NCI-H1092 treated with DMSO at 0.1 percent for 48 hours (cell line): ENCODE measurements around the gene SLC35F4.
"Not testable (repeated sequence)": the region's sequence is repeated elsewhere in the genome, so short reads cannot be mapped to it uniquely, and the experiment has no call there.

Experiments used
- DNase-seq: peaks from one replicate; lab custom pipeline; 2025; lab: John Stamatoyannopoulos, UW

Gene SLC35F4

GRCh38 chr14:57725399-57726077 lies 140.4 kb downstream of the SLC35F4 start:
- no peak for DNase-seq

DNA sequence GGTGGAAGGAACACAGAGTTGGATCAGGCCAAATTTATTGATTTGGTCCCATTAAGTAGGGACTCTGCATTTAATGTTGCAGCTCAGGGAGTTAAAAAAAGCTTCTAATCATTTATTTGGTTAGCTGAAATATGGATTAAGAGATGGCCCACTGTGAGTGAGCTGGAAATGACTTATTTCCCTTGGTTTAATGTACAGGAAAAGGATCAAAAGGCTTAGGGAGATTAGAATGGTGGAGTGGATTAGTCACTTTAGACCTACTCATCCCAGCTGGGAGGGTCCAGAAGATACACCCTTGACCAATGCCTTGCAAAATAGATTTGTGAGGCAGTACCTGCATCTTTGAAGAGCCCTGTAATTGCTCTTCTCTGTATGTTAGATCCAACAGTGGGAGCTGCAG lies 143.8 kb downstream of the SLC35F4 start:
- not testable (repeated sequence) for DNase-seq

GRCh38 chr14:57714487-57714931 lies 151.4 kb downstream of the SLC35F4 start:
- no peak for DNase-seq

- DNase-seq, result no peak
Observed at GRCh38 chr14:57712698-57713097, 153.2 kb downstream of the SLC35F4 start.

- no peak for DNase-seq
Observed at GRCh38 chr14:57712102-57712501, 153.8 kb downstream of the SLC35F4 start.

- no peak for DNase-seq
Observed at GRCh38 chr14:57709909-57710308, 156.0 kb downstream of the SLC35F4 start.

- not testable (repeated sequence) for DNase-seq
Observed at GRCh38 chr14:57709086-57709485, 156.8 kb downstream of the SLC35F4 start.

GRCh38 chr14:57707219-57707618 lies 158.7 kb downstream of the SLC35F4 start:
- DNase-seq, result no peak

DNA sequence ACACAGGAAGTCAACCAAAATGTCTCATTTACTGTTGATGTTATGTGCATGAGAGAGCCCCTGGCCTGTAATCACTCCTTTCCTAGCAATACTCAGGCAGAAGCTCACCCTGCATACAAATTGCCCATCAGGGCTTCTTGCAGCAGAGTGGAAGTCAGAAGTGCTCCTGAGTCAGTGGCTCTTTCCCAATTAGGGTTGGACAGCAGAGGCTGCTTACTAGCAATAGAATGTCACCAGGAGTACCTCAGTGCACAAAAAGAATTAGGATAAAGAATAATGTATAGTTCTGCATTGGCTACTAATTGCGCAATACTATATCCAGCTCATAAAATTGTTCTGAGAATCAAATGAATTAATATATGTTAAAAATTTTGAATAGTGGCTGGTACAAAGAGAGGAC lies 161.1 kb downstream of the SLC35F4 start:
- DNase-seq, result no peak

GRCh38 chr14:57699947-57700346 lies 165.9 kb downstream of the SLC35F4 start:
- DNase-seq, result no peak

DNA sequence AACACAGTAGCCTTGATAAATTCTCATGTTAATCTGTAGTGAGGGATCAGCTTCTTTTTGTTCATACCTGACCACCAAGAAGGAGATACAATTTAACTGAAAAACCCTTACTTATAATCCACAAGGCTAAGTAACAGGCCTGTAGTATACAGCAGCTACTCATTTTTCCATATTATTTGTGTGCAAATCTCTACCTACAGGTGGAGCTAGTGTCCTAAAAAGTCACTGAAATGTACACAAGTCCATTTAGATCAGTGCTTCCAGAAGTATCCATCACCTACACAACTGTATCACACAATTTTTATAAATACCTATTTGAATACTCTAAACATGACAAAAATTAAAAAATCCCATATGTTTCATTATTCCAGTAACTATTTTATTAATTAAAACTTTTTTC lies 173.2 kb downstream of the SLC35F4 start:
- peak; percentile 34 for DNase-seq

- DNase-seq, result peak; percentile 82
Observed at GRCh38 chr14:57687416-57687815, 178.5 kb downstream of the SLC35F4 start.

- DNase-seq, result peak; percentile 90
Observed at GRCh38 chr14:57686304-57686703, 179.6 kb downstream of the SLC35F4 start.

GRCh38 chr14:57671021-57671420 lies 194.9 kb downstream of the SLC35F4 start:
- DNase-seq, result no peak

DNA sequence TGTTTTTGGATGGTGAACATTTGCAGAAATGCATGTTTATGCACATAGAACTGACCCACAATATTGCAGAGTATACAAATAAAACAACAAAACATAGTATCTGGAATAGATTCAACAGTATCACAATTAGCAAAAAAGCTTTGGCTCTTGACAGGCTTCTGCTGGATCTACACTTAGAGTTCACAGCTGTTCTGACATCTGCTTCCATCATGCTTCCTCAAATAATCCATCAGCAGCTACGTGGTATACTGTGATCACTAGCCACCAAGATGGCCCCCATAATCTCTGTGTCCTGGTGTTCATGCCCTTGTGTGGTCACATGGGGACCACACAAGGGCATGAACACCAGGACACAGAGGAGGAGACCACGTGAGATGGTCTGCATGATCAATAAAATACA lies 205.7 kb downstream of the SLC35F4 start:
- DNase-seq, result no peak

- DNase-seq, result no peak
Observed at GRCh38 chr14:57659052-57659451, 206.8 kb downstream of the SLC35F4 start.

DNA sequence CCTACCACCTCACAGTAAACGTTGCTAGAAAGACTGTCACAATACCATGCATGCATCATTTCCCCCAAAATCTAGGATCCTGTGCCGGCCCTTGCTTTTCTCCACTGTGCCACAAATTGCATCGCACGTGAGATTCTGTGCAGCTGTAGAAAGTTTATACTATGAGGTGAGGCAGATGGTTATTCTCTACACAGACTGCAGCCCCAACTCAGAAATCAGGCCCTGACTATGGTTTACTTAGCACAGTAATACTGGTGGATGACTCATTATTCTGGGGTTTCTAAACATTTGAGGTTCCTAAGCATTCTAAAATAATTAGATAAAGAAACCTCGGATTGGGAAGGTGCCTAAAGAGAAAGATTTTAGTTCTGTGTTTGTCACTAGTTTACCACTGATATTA lies 208.4 kb downstream of the SLC35F4 start:
- DNase-seq, result no peak

DNA sequence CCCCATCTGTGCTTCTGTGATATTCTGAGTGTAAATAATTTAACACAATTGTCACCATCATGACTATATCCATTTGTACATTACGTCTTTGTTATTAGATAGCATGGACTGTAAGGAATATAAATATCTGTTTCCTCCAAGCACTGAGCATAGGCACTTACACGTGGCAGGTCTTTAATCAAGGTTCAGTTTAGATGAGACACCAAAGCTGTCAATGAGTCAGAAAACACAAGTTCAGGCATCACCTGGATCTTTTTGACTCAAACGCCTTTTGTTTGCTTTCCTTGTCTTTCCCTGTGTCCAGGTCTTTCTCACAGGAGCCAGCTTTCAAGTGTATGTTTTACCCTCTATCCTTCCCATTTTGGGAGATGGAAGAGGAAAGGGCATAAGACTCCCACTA lies 209.0 kb downstream of the SLC35F4 start:
- DNase-seq, result no peak

GRCh38 chr14:57652769-57653168 lies 213.1 kb downstream of the SLC35F4 start:
- DNase-seq, result no peak

GRCh38 chr14:57641776-57642175 lies 224.1 kb downstream of the SLC35F4 start:
- DNase-seq, result no peak

DNA sequence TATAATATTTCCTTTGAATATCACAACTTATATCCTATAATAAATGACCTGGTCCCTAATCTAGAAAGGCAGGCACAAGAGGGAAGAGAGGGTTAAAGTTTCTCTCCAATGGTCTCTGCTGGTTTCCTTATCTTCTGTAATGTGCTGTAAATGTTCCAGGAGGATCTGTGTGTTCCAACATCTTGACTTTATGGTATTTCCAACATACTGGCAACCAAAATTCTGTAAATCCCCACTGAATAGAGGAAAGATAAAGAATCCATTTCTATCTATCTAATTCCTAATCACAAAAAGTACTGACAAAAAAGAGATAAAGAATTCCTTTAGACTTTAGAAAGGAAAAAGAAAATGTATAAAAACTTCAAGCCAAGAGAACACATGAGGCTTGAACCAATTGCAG lies 225.9 kb downstream of the SLC35F4 start:
- DNase-seq, result no peak

DNA sequence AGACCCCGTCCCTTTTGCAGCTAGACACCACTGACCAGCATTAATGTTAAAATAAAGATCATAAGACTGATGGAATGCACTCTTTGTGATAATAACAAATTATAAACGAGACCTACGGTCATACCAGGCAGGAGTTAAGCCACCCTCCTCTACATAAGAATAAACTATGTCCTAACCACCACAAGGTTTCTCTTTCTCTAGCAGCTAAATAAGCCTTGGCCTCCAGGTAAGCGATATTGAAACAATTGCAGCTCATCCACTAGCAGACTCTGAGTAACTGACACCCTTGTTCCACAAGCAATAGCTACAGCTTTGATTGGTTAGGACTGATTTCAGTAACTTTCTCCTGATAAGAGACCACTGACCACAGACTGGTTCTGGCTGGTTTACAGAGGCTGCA lies 228.0 kb downstream of the SLC35F4 start:
- no peak for DNase-seq

- DNase-seq, result no peak
Observed at GRCh38 chr14:57634335-57634734, 231.6 kb downstream of the SLC35F4 start.

DNA sequence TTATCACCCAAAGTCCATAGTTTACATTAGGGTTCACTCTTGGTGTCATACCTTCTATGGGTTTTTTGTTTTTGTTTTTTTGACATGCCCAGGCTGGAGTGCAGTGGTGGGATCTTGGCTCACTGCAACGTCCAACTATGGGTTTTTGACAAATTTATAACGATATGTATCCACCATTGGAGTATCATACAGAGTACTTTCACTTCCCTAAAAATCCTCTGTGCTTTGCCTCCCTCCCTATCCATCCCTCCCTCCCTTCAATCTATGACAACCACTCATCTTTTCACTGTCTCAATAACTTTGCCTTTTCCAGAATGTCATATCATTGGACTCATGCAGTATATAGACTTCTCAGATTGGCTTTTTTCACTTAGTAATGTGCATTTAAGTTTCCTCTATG lies 233.2 kb downstream of the SLC35F4 start:
- no peak for DNase-seq
